Sigmoid colon (tissue), 7 donors: ENCODE results near the gene ZFP3. TPM values are rescaled to one million over a fixed set of nuclear protein-coding genes. Genes with fewer than 3 reads are reported as not detected.
A peak's percentile ranks its signal among the peaks of the same experiment; 100 is the strongest.

Source experiments
- DNase-seq: peaks from one replicate; pipeline ENCODE4 v3.0.0-alpha.2; 2019
- H3K27ac ChIP-seq, 4 donors: fragments of 200-600 bp; sonication (generic); one replicate each; pipeline ENCODE4 v1.5.1; 2016 to 2019; ENCODE audit warnings: mild to moderate bottlenecking in 1 of 4
- H3K27me3 ChIP-seq, 3 donors: fragments of 200-600 bp; sonication (generic); one replicate each; pipeline ENCODE4 v1.5.1; 2019; ENCODE audit warnings: mild to moderate bottlenecking in 1 of 3
- H3K36me3 ChIP-seq, 4 donors: fragments of 200-600 bp; sonication (generic); one replicate each; pipeline ENCODE4 v1.5.1; 2016 to 2019
- H3K4me1 ChIP-seq, 4 donors: fragments of 200-600 bp; sonication (generic); one replicate each; pipeline ENCODE4 v1.5.1; 2017 to 2019
- H3K4me3 ChIP-seq, 4 donors: fragments of 200-600 bp; sonication (generic); one replicate each; pipeline ENCODE4 v1.5.1; 2017 to 2019; ENCODE audit warnings: mild to moderate bottlenecking in 2 of 4, moderate library complexity in 1 of 4
- H3K9me3 ChIP-seq, 4 donors: fragments of 200-600 bp in 3 of 4; sonication (generic) in 3 of 4; one replicate each; pipeline versions ENCODE4 v1.5.1 to v1.6.1; 2013 to 2019
- EP300 ChIP-seq, 4 donors: sonication (generic); formaldehyde crosslinking; IDR thresholded peaks; one replicate each; pipeline ENCODE4 v1.6.1; 2017; ENCODE audit warnings: antibody characterized with exemption in 4 of 4
- POLR2A ChIP-seq, 2 donors: fragments of 450-650 bp; IDR thresholded peaks; one replicate each; pipeline ENCODE4 v1.6.1; 2016; ENCODE audit warnings: antibody characterized with exemption in 2 of 2, mild to moderate bottlenecking in 2 of 2, moderate library complexity in 2 of 2
- POLR2AphosphoS5 ChIP-seq, 4 donors: sonication (generic); formaldehyde crosslinking; IDR thresholded peaks; one replicate each; pipeline ENCODE4 v1.6.1; 2017; ENCODE audit warnings: antibody characterized with exemption in 4 of 4
- WGBS, 2 donors: extraction: QIAGEN DNeasy Blood & Tissue Kit; methylation state at CpG; one replicate each; pipeline ENCODE4 v1.1.7; 2013; 5-methylcytosine and 5-hydroxymethylcytosine counted together
- intact Hi-C: fragments of 100-400 bp; cut with DNase I; formaldehyde crosslinking; loops from one replicate; pipeline ENCODE4 v1.15.1; 2023
- polyA plus RNA-seq, 3 donors: library from polyadenylated mRNA; stranded (reverse); fragments of 200-250 nt; gene quantifications; one replicate each; pipeline ENCODE4 v1.2.3, GENCODE V29; 2013
- total RNA-seq, 4 donors: library from RNA; depleted of rRNA; stranded (reverse); fragments of >200 nt; gene quantifications; one replicate each; pipeline ENCODE4 v1.1.0, GENCODE V29; 2016
- TF ChIP-seq, protein P1 (sequence below), 4 experiments: fragments of 450-650 bp in 3 of 4; fragments of 200-600 bp in 1 of 4; IDR thresholded peaks; one replicate each; pipeline ENCODE4 v1.5.1; 2016 to 2019; ENCODE audit warnings: antibody characterized with exemption in 4 of 4, mild to moderate bottlenecking in 3 of 4, moderate library complexity in 2 of 4
- donor health status: healthy with polysubstance abuse.
- donor health status: Bipolar disorder and iron deficiency.
- donor health status: healthy.

Gene ZFP3
- total and polyA plus RNA-seq, 7 donors, result 2.4 to 6.1 (median 4.3) TPM

DNA sequence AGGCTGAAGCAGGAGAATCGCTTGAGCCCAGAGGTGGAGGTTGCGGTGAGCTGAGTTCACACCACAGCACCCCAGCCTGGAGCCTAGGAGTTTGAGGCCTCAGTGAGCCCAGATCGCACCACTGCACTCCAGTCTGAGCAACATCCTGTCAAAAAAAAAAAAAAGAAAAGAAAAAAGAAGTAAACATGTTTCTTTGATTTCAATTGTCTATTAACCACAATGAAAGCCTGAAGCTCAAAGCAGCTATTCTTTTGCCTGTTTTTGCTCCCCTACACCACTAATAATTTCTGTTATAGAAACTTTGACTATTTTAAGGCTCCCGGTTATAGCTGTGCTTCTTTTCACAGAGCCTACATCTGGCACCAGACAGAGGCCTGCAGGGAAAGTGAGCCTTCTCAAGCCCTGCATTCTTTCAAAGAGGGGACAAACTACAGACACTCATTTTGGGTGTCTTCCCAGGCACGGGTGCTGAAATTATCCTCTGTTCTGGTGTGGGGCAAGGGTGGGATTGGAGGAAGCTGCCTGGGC lies 28.9 kb upstream of the ZFP3 start:
- Histone ChIP-seq H3K9me3 (no peaks in the 10 kb centered on the region), H3K4me1 (peaks cover 0 to 22% (median 15%) of the 10 kb centered on the region in 4 donors), H3K36me3 (no peaks in the 10 kb centered on the region), H3K27me3 (no peaks in the 10 kb centered on the region), H3K4me3 (no peak overlapping the region), H3K27ac (peak overlapping the region; percentile 10 to 82 (median 73))
- TF ChIP-seq POLR2AphosphoS5 (IDR thresholded peaks at IDR 0.05) (peak in 1 of 4 donors; percentile 39), POLR2A (IDR thresholded peaks at IDR 0.05) (no peak)
- TF ChIP-seq, protein P1, sequence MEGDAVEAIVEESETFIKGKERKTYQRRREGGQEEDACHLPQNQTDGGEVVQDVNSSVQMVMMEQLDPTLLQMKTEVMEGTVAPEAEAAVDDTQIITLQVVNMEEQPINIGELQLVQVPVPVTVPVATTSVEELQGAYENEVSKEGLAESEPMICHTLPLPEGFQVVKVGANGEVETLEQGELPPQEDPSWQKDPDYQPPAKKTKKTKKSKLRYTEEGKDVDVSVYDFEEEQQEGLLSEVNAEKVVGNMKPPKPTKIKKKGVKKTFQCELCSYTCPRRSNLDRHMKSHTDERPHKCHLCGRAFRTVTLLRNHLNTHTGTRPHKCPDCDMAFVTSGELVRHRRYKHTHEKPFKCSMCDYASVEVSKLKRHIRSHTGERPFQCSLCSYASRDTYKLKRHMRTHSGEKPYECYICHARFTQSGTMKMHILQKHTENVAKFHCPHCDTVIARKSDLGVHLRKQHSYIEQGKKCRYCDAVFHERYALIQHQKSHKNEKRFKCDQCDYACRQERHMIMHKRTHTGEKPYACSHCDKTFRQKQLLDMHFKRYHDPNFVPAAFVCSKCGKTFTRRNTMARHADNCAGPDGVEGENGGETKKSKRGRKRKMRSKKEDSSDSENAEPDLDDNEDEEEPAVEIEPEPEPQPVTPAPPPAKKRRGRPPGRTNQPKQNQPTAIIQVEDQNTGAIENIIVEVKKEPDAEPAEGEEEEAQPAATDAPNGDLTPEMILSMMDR (IDR thresholded peaks at IDR 0.05), result no peak
- DNase-seq, result no peak
- 56 to 79% methylated on average over 5 of the region's 5 CpGs for WGBS, 2 donors
- intact Hi-C loops, result no loop called here

DNA sequence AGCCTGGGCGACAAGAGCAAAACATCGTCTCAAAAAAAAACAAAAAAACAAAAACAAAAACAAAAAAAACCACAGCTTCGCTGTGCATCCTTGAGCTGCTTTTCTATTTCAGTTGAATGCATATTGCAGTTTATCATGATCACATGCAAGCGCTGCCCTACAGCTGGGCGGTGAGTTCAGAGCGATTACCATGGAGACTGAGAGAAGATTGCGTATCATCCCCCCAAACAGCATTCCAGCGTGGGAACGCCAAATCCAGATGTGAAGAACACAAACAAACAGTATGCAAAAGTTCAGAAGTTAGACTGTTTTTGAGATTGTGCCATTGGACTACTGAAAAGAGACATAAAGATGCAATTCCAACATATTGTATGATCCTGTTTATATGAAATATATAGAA lies 28.0 kb upstream of the ZFP3 start:
- H3K27me3 ChIP-seq, result no peaks in the 10 kb centered on the region
- H3K4me3 ChIP-seq, result no peak overlapping the region
- DNase-seq, result no peak
- intact Hi-C loops, result no loop called here
- TF ChIP-seq EP300 (IDR thresholded peaks at IDR 0.05), result no peak
- TF ChIP-seq POLR2AphosphoS5 (IDR thresholded peaks at IDR 0.05), result no peak
- TF ChIP-seq, protein P1 (IDR thresholded peaks at IDR 0.05), result no peak
- no peak for TF ChIP-seq POLR2A (IDR thresholded peaks at IDR 0.05)
- no peaks in the 10 kb centered on the region for H3K9me3 ChIP-seq
- 71 to 77% methylated on average over 9 of the region's 9 CpGs for WGBS, 2 donors
- H3K27ac ChIP-seq, result peak overlapping the region in 3 of 4 donors; percentile 67 to 82 (median 79)
- peaks cover 0 to 22% (median 15%) of the 10 kb centered on the region in 4 donors for H3K4me1 ChIP-seq
- H3K36me3 ChIP-seq, result no peaks in the 10 kb centered on the region

DNA sequence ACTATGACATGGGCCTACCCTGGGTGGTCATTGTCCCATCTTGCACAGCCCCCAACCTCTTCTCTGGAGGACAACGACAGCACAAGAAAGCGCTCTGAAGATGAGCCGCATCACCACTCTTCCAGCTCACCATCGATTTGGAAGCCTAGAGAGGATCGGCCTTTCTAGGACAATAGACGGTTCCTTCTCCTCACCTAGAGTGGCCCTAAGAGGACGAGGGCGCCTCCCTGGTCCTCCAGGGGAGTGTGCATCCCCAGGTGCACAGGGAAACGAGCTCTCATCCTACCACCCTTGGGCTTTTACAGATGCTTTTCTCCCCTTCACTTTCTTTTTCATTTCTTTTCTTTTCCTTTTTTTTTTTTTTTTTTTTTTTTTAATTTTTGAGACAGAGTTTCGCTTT lies 22.7 kb upstream of the ZFP3 start:
- Histone ChIP-seq H3K4me1 (peaks cover 0 to under 1% (median 0%) of the 10 kb centered on the region in 4 donors), H3K9me3 (no peaks in the 10 kb centered on the region), H3K27ac (no peak overlapping the region), H3K27me3 (no peaks in the 10 kb centered on the region), H3K36me3 (no peaks in the 10 kb centered on the region), H3K4me3 (no peak overlapping the region)
- 92% methylated on average over 10 of the region's 10 CpGs for WGBS, 2 donors
- DNase-seq, result no peak
- TF ChIP-seq POLR2A (IDR thresholded peaks at IDR 0.05) (no peak), POLR2AphosphoS5 (IDR thresholded peaks at IDR 0.05) (no peak)
- intact Hi-C loops, result no loop called here

DNA sequence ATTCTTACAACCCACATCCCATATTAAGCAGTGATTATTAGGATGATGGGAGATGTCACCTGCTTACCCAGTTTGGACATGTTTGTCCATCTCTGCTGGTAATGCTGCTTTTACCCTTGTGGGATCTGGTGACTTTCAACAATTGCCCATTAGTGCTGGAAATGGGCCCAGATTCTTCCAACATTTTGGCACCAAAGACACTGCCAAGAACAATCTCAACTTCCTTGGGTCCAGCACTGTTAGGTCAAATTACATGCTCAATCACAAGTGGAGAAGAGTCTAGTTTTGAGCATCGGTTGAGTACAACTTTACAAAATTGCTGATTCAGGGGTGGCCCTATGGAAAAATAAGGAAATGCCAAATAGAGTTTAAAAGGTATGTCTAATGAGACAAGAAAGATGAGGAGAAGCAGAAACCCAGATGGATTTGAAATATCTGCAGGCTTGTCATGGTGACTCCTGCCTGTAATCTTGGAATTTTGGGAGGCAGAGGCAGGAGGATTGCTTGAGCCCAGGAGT lies 13.0 kb upstream of the ZFP3 start:
- DNase-seq, result no peak
- intact Hi-C loops, result no loop called here
- Histone ChIP-seq H3K27me3 (no peaks in the 10 kb centered on the region), H3K9me3 (no peaks in the 10 kb centered on the region), H3K27ac (no peak overlapping the region), H3K4me1 (no peaks in the 10 kb centered on the region), H3K36me3 (no peaks in the 10 kb centered on the region), H3K4me3 (no peak overlapping the region)
- TF ChIP-seq POLR2AphosphoS5 (IDR thresholded peaks at IDR 0.05) (no peak), POLR2A (IDR thresholded peaks at IDR 0.05) (no peak), EP300 (IDR thresholded peaks at IDR 0.05) (no peak)
- TF ChIP-seq, protein P1 (IDR thresholded peaks at IDR 0.05), result no peak
- WGBS, 2 donors, result 67 to 85% methylated on average over 1 of the region's 1 CpG

DNA sequence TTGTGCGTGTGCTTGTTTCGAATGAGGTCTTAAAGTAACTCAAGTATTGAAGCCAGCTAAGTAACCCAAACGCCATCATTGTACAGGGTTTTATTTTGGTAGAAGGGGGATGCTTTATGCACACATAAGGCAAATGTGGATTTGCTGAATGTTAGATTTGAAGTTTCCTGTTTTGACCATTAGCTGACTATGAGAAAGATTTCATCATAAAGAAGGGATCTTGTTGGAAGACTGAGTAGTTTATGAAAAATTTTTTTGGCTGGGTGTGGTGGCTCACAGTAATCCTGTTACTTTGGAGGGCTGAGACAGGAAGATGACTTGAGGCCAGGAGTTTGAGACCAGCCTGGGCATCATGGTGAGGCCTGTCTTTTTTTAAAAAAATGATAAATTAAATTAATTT lies 10.0 kb upstream of the ZFP3 start:
- Histone ChIP-seq H3K4me1 (no peaks in the 10 kb centered on the region), H3K27me3 (no peaks in the 10 kb centered on the region), H3K9me3 (no peaks in the 10 kb centered on the region), H3K36me3 (no peaks in the 10 kb centered on the region), H3K4me3 (no peak overlapping the region), H3K27ac (no peak overlapping the region)
- intact Hi-C loops, result no loop called here
- DNase-seq, result no peak
- TF ChIP-seq POLR2A (IDR thresholded peaks at IDR 0.05) (no peak), POLR2AphosphoS5 (IDR thresholded peaks at IDR 0.05) (no peak), EP300 (IDR thresholded peaks at IDR 0.05) (no peak)
- TF ChIP-seq, protein P1 (IDR thresholded peaks at IDR 0.05), result no peak
- WGBS, 2 donors, result 95 to 97% methylated on average over 3 of the region's 3 CpGs
